22Rv1 (cell line): ENCODE results near the gene CRIP2.

Experiments used
- CTCF ChIP-seq: fragments of 450-650 bp; IDR thresholded peaks from 2 replicates; pipeline ENCODE4 v1.5.1; 2017; ENCODE audit warnings: mild to moderate bottlenecking
- ZFX ChIP-seq: fragments of 450-650 bp; IDR thresholded peaks from 2 replicates; pipeline ENCODE4 v1.6.1; 2017; ENCODE audit warnings: antibody characterized with exemption, borderline replicate concordance

GRCh38 chr14:105427936-105428485 is 46.6 kb upstream of the CRIP2 start:
- TF ChIP-seq CTCF: no peak
- TF ChIP-seq ZFX: no peak
